Fibroblast of lung (primary cell): ENCODE measurements around the gene WNT6.

Source experiments
- EZH2 ChIP-seq: IDR thresholded peaks from 2 replicates; pipeline ENCODE4 v1.5.1; 2012; ENCODE audit warnings: low read length, control low read depth, mild to moderate bottlenecking; ENCODE audit errors: missing control alignments
- TF ChIP-seq, protein P1 (sequence below), 2 donors: IDR thresholded peaks in 1 of 2; conservative IDR thresholded peaks in 1 of 2; 1 replicate in 1 of 2; 2 replicates in 1 of 2; pipeline ENCODE4 v1.5.1; 2011 to 2012; ENCODE audit warnings: low read length in 2 of 2, control low read depth in 1 of 2, inconsistent platforms in 1 of 2, low read depth in 1 of 2, mild to moderate bottlenecking in 1 of 2

- TF ChIP-seq, protein P1, sequence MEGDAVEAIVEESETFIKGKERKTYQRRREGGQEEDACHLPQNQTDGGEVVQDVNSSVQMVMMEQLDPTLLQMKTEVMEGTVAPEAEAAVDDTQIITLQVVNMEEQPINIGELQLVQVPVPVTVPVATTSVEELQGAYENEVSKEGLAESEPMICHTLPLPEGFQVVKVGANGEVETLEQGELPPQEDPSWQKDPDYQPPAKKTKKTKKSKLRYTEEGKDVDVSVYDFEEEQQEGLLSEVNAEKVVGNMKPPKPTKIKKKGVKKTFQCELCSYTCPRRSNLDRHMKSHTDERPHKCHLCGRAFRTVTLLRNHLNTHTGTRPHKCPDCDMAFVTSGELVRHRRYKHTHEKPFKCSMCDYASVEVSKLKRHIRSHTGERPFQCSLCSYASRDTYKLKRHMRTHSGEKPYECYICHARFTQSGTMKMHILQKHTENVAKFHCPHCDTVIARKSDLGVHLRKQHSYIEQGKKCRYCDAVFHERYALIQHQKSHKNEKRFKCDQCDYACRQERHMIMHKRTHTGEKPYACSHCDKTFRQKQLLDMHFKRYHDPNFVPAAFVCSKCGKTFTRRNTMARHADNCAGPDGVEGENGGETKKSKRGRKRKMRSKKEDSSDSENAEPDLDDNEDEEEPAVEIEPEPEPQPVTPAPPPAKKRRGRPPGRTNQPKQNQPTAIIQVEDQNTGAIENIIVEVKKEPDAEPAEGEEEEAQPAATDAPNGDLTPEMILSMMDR (conservative IDR thresholded peaks at IDR 0.05 in 1 of 2, IDR thresholded peaks at IDR 0.05 in 1 of 2; ENCODE audit: low read depth in 1 of 2, low read length in 2 of 2), result no peak
- TF ChIP-seq EZH2, result no peak
Measured at GRCh38 chr2:218855305-218856166, 4.1 kb upstream of the WNT6 start.
